GM12891 (cell line): ENCODE results near the gene CADPS.

ENCODE experiments used
- PAX5 ChIP-seq: IDR thresholded peaks from 2 replicates; pipeline ENCODE4 v1.6.1; 2011; ENCODE audit warnings: low read length, moderate library complexity, mild to moderate bottlenecking; ENCODE audit not compliant: insufficient read depth, severe bottlenecking
- POLR2A ChIP-seq: IDR thresholded peaks from 2 replicates; pipeline ENCODE4 v1.6.1; 2011; ENCODE audit warnings: low read depth, low read length, control low read depth
- POLR2AphosphoS5 ChIP-seq: IDR thresholded peaks from 2 replicates; pipeline ENCODE4 v1.6.1; 2011; ENCODE audit warnings: low read depth, low read length, control low read depth
- TAF1 ChIP-seq: IDR thresholded peaks from 2 replicates; pipeline ENCODE4 v1.6.1; 2011; ENCODE audit warnings: low read depth, low read length, control low read depth

DNA sequence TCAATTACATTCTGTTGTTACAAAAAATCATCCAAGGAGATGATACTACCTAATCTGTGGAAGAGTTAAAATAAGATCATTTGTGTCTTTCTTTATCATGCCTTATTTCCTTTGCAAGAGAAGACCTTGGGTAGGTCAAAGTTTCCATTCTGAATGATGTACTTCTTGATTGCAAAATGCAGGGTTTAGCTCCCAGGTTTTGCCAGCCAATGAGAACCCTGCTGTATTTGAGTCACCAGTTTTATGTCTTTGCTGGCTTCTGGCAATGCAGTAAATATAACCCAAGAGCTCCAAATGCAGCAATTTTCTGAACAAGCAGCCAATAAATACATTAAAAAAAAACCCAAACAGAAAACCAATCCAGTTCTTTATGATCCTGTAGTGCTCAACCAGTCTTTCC is 204.9 kb downstream of the CADPS start:
- no peak for TF ChIP-seq POLR2A
- no peak for TF ChIP-seq PAX5
- no peak for TF ChIP-seq TAF1
- no peak for TF ChIP-seq POLR2AphosphoS5
